A549 treated with Hydrocortisone at 1 μM for 4 hours (cell line): ENCODE data around the gene ELP4. TPM values are rescaled to one million over a fixed set of nuclear protein-coding genes. Genes with fewer than 3 reads are reported as not detected.

Experiments used
- total RNA-seq: library from RNA; stranded (reverse); fragments of 200-300 nt; extraction: Qiagen RNA extraction; gene quantifications from 5 replicates; pipeline ENCODE4 v1.2.3, GENCODE V29; 2022

Gene ELP4, protein sequence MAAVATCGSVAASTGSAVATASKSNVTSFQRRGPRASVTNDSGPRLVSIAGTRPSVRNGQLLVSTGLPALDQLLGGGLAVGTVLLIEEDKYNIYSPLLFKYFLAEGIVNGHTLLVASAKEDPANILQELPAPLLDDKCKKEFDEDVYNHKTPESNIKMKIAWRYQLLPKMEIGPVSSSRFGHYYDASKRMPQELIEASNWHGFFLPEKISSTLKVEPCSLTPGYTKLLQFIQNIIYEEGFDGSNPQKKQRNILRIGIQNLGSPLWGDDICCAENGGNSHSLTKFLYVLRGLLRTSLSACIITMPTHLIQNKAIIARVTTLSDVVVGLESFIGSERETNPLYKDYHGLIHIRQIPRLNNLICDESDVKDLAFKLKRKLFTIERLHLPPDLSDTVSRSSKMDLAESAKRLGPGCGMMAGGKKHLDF
- 7.2 to 9.3 TPM (median 7.8 TPM) in 5 replicates for total RNA-seq

DNA sequence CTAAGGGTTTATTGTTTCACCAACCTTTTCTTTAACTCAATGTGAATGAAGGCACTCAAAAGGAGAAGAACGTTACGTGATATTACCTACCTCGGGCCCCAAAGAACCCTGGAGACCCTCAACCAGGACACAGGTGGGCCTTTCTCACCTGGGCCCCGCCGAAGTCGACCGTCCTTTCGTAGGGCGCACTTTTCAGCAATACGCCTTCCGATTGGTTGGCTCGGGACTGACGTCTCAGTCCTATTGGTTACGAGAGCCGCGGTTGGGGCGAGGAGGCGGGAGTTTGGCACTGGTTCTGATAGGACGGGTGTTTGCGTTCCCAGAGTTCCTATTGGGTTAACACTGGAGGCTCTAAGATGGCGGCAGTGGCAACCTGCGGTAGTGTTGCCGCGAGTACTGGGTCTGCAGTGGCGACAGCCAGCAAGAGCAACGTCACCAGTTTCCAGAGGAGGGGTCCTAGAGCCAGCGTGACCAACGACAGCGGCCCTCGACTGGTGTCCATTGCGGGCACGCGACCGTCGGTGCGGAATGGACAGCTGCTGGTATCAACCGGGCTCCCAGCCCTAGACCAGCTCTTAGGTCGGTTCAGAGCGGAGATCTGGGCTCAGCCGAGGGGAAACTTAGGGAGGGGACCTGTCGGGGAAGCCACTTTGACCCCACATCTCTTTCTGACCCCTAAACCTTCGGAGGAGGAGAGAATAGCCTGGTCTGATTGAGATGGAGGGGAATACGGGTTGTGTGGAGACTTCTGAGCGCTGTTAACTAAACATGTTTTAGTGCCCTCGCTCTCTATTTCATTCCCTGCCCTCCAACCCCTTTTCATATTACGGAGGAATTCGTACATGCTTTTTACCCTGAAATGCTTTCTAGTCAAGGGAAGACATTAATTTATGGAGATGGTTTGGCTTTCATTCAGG, at the start of gene ELP4, which contains the start of gene IMMP1L:
Gene ELP4, plus strand, starts transcription at position 339 of the 917 bp plus-strand sequence. Its CDS starts 18 bp downstream, at position 357.
Gene IMMP1L, minus strand, starts transcription at position 194 of the 917 bp plus-strand sequence. CDS start 46,346 bp downstream, outside the sequence.

DNA sequence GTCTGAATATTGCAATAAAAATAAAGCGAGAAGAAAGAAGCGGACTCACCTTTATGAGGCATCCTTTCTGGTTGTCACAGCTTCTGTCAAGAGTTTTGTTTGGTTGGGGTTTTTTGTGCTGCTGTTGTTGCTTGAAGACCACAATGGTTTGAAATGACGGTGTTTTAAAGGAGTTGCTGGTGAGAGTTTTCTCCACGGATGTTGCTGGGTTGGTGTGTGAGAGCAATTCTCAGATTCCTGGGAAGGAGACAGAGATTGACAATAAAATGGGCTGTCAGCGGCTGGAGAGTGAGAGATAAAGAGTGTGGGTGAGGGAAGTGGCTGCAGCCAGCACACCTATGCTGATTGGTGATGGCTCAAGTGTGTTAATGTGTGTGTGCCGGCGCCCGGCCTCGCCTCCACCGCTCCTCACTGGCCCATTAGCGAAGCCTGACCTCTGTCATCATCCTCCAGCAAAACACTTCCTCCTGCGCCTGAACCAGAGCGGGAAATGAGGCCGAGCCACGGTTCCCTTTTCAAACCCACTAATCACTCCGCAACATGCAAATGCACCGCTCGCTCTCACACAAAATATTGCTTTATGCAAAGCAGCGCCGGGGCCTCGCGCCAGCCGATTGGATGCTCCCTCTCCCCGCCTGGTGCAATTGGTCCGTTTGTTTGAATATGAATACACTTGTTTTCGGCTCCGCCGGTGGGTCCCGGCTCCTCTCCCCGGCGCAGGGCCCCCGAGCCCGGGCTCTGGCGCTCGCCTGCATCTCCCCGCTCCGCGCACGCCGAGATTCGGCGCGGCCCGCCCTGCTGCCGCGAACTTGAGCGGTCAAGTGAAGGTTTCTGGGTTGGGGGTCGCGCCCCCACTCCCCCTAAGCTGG, 301.4 kb downstream of the ELP4 start, which contains the start of gene PAX6:
Gene PAX6, minus strand, starts transcription at position 544 of the 869 bp plus-strand sequence. CDS start 4,911 bp downstream, outside the sequence.

Other genes with a start within 250 kb of the ELP4 start
- gene DCDC1, start 140.0 kb upstream of the ELP4 start, total RNA-seq: 0.30 to 0.61 TPM (median 0.40 TPM) in 5 replicates
- gene DNAJC24, start 139.9 kb upstream of the ELP4 start, total RNA-seq: 7.8 to 12.9 TPM (median 9.5 TPM) in 5 replicates
- 30.2 to 54.1 TPM (median 33.7 TPM) in 5 replicates for gene IMMP1L, start 145 bp upstream of the ELP4 start, total RNA-seq